GM12801 (cell line): ENCODE data around the gene VLDLR.

Source experiments
- CTCF ChIP-seq: IDR thresholded peaks from one replicate; pipeline ENCODE4 v1.5.1; 2011; ENCODE audit warnings: control low read depth; ENCODE audit not compliant: insufficient read length; ENCODE audit errors: extremely low read depth

VLDLR gene

DNA sequence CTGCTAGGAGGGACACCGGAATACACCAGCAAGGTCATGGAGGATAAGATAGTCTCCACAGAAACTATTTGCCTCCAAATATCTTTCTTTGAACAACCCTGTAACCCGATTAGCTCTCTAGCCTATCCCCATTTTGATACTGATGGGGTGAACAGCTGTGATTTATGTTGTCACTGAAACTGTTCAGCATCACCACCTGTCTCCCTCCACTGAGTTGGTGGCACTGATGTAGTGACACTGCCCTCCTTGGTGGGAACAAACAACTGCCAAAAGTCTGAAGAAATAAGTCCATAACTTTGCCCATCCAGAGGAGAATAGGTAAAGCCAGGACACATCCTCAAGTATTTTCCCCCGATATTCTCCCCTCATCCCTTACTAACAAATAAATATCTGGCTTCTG lies 71.5 kb downstream of the VLDLR start:
- TF ChIP-seq CTCF = no peak

GRCh38 chr9:2697492-2697891 lies 75.9 kb downstream of the VLDLR start:
- no peak for TF ChIP-seq CTCF

DNA sequence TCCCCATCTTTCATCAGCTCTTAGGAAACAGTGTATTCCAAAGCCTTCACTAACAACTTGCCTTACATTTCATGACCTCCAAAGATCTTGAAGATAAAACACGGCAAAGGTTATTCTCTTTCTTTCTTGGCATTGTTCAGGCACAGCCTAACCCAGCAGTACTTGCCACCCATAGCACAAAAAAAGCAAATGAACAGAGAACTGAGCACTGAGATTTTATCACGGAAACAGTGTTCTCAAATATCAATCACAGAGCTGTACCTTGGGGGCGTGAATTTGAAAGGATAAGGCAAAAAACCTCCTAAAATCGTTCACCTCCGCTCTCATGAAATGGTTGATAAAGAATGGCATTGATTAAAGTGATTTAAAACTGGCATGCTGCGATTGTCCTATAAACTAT lies 78.8 kb downstream of the VLDLR start:
- no peak for TF ChIP-seq CTCF

GRCh38 chr9:2700909-2701550 lies 79.4 kb downstream of the VLDLR start:
- TF ChIP-seq CTCF = no peak

DNA sequence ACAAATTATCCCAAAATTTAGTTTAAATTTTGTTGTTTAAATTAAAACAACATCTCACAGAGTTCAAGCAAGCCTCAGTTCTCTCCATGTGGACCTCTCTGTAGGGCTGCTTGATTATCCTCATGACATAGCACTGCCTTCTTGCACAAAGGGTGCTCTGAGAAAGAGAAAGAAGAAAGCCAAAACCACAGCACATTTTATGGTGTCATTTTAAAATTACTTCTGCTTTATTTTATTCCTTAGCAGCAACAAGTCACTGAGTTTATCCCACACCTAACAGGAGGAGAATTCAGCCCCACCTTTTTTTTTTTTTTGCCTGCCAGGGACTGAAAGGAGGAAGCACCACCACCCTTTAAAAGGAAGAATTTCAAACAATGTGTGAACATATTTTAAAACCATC lies 82.9 kb downstream of the VLDLR start:
- no peak for TF ChIP-seq CTCF
